Panc1 (cell line): ENCODE data around the gene ARHGAP6.

Experiments used
- TCF7L2 ChIP-seq: IDR thresholded peaks from 2 replicates; pipeline ENCODE4 v1.6.1; 2011; ENCODE audit warnings: mild to moderate bottlenecking, low read depth, low read length, inconsistent platforms
- TF ChIP-seq, protein P1 (sequence below): fragments of 450-650 bp; IDR thresholded peaks from 2 replicates; pipeline ENCODE4 v1.5.1; 2017; ENCODE audit warnings: mild to moderate bottlenecking

DNA sequence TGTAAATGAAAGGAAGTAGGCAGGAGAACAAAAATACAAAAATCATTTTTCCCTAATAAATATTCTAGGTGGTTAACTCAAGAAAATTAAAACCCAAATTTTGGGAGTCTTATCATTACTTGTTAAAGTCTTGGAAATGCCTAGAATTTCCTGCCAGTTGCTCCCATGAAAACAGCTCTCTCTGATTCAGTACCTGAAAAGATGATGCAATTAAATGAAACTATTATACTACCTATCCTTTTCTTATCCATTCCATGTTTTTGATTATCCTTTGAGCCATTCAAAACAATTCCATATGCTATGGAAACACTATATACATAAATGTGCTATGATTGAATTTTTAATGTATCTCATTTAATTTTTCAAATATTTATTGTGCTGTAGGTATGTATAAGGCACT lies 423.0 kb downstream of the ARHGAP6 start:
- TF ChIP-seq, protein P1, sequence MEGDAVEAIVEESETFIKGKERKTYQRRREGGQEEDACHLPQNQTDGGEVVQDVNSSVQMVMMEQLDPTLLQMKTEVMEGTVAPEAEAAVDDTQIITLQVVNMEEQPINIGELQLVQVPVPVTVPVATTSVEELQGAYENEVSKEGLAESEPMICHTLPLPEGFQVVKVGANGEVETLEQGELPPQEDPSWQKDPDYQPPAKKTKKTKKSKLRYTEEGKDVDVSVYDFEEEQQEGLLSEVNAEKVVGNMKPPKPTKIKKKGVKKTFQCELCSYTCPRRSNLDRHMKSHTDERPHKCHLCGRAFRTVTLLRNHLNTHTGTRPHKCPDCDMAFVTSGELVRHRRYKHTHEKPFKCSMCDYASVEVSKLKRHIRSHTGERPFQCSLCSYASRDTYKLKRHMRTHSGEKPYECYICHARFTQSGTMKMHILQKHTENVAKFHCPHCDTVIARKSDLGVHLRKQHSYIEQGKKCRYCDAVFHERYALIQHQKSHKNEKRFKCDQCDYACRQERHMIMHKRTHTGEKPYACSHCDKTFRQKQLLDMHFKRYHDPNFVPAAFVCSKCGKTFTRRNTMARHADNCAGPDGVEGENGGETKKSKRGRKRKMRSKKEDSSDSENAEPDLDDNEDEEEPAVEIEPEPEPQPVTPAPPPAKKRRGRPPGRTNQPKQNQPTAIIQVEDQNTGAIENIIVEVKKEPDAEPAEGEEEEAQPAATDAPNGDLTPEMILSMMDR = no peak
- TF ChIP-seq TCF7L2 = no peak
